NK-92 treated with Interleukin-12 subunit alpha and Interleukin-12 subunit beta, amount 100 ng/mL, for 24 hours (cell line): ENCODE results near the gene RASEF.

Source experiments
- DNase-seq: peaks from one replicate; lab custom pipeline; 2025; lab: John Stamatoyannopoulos, UW

Gene RASEF

DNA sequence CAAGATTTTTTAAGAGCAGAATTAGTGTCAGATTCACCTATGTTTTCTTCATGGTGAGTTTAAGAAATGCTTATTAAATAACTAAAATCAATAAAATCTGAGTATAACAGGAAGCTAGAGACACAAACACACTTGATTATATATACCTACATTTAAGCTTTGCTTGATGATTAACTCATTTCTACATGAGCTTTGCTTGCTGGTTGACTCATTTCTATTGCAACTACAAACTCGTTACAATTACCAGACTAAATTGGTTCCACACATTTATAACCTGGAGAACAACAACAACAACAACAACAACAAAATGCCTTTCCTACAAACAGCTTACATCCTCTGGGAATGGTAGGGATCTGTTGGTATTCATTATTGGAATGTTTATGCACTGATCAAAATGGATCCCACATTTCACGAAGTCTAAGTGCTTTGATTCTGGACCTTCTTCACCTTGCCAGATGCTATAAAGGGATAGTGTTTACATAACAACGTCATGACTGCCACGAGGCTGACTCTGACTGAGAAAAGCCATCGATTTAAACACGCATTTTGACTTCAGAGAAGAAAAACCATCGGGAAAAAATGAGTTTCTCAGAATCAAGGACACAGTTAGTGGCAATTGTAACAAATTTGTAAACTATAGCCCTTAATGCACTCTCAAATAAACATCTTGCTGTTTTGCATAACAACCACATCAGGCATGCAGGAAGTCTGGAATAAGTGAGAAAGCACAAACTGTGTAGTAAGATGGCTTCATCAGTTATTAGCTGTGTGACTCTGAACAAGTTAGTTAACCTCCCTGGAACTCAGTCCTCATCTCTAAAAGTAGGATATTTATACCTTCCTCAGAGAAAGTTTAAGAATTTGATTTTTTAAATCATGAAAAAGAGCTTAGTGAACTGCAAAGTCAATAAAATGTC, 49.8 kb downstream of the RASEF start:
- DNase-seq = no peak

DNA sequence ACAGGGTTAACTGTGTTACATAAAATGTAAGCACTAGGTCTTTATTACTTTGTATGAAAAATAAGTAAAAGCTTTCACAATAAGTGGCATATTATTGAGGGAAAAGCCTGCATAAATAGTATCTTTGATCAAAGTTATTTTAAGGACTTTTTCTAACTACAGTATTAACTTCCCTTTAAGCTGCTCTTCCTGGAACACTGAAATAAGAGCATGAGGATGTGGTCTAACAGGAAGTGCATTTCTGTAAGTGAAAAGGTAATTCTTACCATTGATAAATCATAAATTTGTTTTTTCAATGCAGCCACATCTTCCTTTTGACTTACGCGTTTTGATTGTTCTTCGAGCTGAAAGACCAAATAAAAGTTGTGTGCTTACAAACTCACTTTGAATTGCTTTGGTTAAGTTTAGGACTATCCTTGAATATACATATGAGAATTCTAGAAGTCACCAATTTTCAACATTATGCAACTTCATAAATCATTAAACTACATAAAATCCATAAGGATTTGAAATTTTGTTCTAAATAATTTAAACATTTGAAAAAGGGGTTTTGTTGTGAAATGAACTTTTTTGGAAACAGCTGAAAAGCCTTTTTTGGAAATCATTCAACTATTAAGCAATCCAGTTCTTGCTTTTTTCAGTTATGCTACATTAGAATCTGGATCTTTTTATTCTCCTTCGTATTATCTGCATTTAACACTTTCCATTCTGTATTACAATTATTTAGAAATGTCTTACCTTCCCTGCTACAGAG, 50.6 kb downstream of the RASEF start:
- no peak for DNase-seq

DNA sequence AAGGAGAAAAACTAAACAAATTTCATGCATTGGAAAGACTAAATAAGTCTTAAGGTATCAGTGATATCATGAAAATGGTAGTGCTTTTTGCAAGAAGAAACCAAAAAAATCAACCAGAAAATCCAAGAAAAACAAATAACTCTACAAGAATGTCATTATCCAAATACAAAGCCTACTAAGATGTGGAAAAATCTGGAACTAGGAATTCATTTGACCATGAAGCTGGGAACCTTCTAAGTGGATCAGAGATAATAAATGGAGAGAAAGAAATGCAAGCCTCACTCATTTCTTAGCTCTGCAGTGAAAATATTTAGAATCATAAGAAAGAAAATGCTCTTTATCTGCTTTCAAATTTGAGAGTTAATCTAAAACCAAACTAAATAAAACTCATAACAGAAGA, 51.3 kb downstream of the RASEF start:
- no peak for DNase-seq

GRCh38 chr9:83007521-83008300, 55.2 kb downstream of the RASEF start:
- no peak for DNase-seq

GRCh38 chr9:83006378-83006777, 56.6 kb downstream of the RASEF start:
- DNase-seq = no peak

- no peak for DNase-seq
Measured at GRCh38 chr9:83005963-83006362, 57.0 kb downstream of the RASEF start.

GRCh38 chr9:83005361-83005760, 57.6 kb downstream of the RASEF start:
- DNase-seq = no peak

DNA sequence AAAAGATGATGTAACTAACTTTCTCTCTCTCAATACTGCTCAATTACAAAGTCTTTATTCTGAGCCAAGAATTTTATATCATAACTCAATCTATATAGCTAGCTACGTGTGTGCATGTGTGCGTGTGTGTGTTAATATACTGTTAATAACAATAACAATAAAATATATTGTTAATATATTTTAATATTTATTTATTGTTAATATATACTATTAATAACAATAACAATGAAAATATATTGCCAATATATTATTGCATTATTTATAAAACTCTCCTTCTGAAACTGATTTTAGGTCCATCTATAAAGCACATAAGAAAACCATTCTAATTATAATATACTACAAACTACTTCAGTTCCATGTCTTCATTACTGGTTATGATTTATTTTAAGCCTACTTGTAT, 60.6 kb downstream of the RASEF start:
- DNase-seq = no peak

DNA sequence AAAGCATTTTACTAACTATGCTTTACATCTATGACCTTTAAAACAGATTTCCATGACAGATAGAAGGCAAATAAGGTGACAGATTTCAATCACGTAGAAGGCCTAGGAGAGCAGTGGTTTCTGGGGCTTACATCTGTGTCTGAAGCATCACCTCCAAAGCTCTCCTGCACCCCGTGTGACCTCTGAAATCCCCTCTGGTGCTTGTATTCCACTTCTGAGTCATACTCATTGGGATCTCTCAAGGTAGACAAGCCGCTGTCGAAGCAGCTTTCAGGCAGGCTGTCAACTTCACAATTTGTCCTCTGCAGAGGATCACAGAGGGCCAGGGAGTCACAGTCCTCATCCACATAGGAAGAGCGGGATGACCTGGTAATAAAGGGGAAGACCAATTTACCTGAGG, 62.2 kb downstream of the RASEF start:
- no peak for DNase-seq

- DNase-seq = no peak
Measured at GRCh38 chr9:82998409-82998808, 64.5 kb downstream of the RASEF start.

DNA sequence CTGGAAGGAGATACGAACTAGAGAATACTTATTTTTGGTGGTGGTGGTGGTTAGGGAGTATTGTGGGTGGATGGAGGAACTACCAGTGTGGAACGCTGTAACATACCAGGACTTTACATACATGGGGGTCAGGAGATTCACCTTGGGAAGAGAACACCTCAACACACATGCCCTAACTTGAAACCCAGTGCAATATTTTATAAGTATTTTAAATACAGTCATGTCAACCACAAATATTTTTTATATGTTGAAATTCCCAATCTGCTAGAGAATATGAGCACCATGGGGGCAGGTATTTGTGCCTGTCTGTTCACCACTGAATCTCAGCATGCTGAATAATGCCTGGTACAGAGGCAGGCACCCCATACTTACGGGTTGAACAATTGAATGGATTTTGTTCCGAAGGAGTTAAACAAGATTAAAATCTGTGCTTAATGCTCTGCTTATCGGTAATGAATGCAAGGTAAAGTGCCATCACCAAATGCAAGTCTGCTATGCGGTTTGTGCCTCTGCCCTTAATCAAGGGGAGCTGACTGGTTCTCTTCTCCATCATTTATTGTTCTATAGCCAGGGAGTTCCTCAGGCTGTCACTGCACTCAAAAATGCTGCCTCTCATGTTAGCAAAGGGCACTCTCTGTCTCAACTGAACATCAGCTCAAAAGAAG, 65.3 kb downstream of the RASEF start:
- no peak for DNase-seq

- DNase-seq = no peak
Measured at GRCh38 chr9:82996941-82997340, 66.0 kb downstream of the RASEF start.

GRCh38 chr9:82993856-82994605, 68.9 kb downstream of the RASEF start:
- DNase-seq = no peak

- DNase-seq = no peak
Measured at GRCh38 chr9:82991671-82992070, 71.3 kb downstream of the RASEF start.

DNA sequence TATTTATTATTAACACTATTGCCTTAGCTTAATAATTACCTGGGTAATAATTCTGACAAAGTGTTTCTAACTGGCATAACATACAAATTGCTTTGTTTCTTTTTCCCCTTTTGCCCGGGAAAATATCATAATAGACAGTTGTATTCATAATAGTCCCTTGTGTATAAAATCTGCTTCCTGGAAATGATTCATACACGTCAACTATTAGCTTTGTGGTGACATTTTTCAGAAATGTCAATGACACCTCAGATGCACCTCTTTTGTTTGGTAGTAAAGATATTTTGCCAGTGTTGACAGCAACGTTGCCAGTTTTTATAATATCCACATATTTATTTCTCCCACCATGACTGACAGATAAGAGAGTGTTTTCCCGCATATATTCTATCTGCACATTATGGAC, 73.0 kb downstream of the RASEF start:
- DNase-seq = no peak

GRCh38 chr9:82988488-82988887, 74.5 kb downstream of the RASEF start:
- no peak for DNase-seq

DNA sequence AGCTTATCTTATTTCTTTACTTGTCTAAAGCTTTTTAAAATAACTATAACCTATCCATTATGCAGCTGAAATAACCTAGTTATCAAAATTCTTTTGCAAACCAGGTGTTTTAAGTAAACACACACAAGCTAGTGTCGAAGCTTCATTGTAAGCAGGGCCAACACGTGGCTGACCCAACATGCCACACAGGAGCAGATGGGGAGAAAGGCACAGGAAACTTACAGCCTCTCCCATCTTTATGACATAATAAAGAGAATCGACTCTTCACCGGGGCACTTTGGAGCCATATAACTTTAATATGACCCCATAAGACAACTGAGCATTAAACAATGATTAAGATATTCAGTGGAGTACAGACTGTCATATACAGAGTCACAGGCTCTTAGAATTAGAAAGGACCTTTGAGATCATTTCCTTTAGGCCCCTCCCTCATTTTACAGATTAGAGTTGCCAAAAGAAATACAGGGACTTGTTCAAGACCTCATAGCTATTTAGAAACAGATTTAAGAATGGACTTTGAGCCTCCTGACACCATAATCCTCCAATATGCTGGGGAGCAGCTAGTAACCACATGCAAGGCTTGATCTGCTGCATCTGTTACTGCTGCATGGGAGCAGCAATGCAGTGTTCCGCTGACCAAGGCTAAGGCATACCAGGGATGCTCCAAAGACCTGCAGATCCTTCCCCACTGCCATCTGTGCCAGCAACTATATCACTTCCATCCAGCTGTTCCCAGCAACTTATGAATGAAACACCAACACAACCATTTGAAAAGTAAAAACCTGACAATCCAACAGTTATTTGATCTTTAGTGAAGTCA, 75.4 kb downstream of the RASEF start:
- DNase-seq = no peak

DNA sequence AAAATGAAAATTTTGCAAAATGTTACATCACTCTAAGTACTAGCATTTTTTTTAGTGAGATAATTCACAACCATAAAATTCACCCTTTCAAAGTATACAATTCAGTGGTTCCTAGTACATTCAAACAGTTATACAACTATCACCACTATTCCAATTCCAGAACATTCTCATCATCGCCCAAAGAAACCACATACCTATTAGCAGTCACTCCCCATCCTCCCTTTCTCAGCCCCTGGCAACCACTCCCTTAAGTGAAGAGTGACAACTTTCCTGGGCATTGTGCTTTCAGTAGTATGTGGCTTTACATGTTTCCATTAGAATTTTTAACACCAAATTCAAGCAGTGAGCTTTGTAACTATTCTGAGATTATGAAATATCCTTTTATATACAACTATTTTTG, 81.4 kb downstream of the RASEF start:
- DNase-seq = no peak

- no peak for DNase-seq
Measured at GRCh38 chr9:82975176-82975575, 87.8 kb downstream of the RASEF start.

DNA sequence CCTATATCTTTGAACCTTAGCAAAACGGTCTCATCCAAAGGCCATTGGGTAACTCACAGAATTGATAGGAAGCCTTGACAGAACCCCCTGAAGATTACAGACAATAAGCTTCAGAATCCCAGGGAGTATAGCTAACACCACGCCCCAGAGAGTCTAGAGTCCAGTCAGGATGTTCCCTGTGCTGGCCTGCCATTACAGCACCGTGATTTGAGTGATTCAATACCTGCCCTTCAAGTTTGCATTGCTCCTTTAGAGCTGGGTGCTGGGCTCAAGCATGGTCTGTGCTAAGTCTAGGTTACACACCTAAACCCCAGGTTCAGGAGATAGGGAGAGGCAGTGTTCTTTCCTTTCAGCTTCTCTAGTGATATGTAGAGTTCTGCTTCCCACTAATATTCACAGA, 90.5 kb downstream of the RASEF start:
- no peak for DNase-seq
